GM10266 (cell line): ENCODE data around the gene ZNF213.
A peak's percentile ranks its signal among the peaks of the same experiment; 100 is the strongest.

Experiments used
- DNase-seq: peaks from one replicate; pipeline ENCODE4 v3.0.0; 2012; ENCODE audit errors: extremely low spot score
- TF ChIP-seq, protein P1 (sequence below): IDR thresholded peaks from 2 replicates; pipeline ENCODE4 v1.5.1; 2012; ENCODE audit warnings: mild to moderate bottlenecking, low read depth; ENCODE audit not compliant: control insufficient read depth, insufficient read depth; ENCODE audit errors: missing control alignments

ZNF213 gene

DNA sequence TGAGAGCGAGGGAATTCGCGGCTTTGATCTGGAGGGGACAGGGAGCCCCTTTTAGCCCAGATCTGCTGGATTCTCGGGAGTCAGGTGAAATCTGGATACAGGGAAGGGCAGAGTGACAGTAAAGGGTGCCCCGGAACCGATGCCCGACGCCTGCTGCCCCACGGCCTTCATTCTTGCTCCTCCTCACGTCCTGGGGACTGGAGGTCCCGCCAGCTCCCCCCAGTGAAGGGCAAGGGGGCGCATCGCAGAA lies 53.8 kb downstream of the ZNF213 start:
- TF ChIP-seq, protein P1, sequence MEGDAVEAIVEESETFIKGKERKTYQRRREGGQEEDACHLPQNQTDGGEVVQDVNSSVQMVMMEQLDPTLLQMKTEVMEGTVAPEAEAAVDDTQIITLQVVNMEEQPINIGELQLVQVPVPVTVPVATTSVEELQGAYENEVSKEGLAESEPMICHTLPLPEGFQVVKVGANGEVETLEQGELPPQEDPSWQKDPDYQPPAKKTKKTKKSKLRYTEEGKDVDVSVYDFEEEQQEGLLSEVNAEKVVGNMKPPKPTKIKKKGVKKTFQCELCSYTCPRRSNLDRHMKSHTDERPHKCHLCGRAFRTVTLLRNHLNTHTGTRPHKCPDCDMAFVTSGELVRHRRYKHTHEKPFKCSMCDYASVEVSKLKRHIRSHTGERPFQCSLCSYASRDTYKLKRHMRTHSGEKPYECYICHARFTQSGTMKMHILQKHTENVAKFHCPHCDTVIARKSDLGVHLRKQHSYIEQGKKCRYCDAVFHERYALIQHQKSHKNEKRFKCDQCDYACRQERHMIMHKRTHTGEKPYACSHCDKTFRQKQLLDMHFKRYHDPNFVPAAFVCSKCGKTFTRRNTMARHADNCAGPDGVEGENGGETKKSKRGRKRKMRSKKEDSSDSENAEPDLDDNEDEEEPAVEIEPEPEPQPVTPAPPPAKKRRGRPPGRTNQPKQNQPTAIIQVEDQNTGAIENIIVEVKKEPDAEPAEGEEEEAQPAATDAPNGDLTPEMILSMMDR: no peak

GRCh38 chr16:3188925-3189825 lies 54.3 kb downstream of the ZNF213 start:
- DNase-seq: peak; percentile 78
- TF ChIP-seq, protein P1: no peak

More for the DNA sequence above, 53.8 kb downstream of the ZNF213 start:
- DNase-seq: no peak

GRCh38 chr16:3189869-3190268 lies 55.0 kb downstream of the ZNF213 start:
- DNase-seq: no peak
- TF ChIP-seq, protein P1: no peak

DNA sequence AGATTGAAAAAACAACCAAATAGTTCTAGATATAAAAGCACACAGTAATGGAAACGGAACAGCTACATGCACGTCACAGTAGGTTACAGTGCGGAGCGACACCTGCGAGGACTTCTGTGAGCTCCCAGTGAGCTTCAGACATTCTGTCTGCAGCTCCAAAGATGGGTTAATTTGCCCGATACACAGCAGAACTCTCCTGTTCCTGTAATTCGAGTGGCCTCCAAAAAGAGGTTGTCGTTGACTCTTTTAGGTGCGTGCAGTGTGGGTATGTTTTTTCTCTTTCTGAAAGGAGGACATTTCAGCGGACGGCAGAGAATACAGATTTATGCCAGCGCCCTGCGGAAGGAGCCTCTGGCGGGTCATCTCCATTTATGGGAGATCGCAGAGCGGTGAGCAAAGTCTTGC lies 56.1 kb downstream of the ZNF213 start:
- DNase-seq: peak; percentile 73
- TF ChIP-seq, protein P1: no peak
